ENCODE results near the gene TTC23.
"Not testable (repeated sequence)": the region's sequence is repeated elsewhere in the genome, so short reads cannot be mapped to it uniquely, and the experiment has no call there.

The TTC23 gene

DNA sequence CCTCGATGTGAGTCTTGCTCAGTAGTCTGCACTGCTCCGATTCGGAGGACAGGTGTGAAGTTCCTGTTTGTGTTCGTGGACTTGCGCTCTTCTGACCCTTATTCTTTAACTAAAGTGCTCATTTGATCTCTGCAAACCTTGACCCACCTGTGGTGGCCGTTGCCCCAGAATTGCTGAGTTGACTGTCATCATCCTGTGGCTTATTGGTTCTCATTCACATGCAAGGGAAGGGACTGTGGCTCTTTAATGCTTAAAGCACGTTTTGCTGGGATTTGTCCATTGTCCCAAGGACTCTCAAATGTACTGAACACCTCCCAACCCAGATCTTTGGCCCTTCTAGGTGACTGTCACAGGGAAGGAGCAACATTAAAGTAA is 131.1 kb downstream of the TTC23 start:
- no peak overlapping the region for H3K27ac ChIP-seq (ENCODE audit: low read depth, low read length)
- peaks cover 9% of the 10 kb centered on the region in 2 donors for H3K4me1 ChIP-seq (ENCODE audit: control insufficient read depth in 1 of 2, insufficient read depth in 2 of 2, low read length in 2 of 2)
- H3K9ac ChIP-seq (ENCODE audit: low read depth in 1 of 2, low read length in 2 of 2) = no peak overlapping the region
- peaks cover 0 to 6% of the 10 kb centered on the region in 2 donors for H3K36me3 ChIP-seq (ENCODE audit: control insufficient read depth in 1 of 2, insufficient read depth in 2 of 2, low read length in 2 of 2)
- H3K9me3 ChIP-seq (ENCODE audit: control insufficient read depth in 1 of 2, low read length in 2 of 2) = no peaks in the 10 kb centered on the region
- no peak overlapping the region for H3K4me3 ChIP-seq (ENCODE audit: low read depth in 1 of 2, low read length in 2 of 2)
- no peaks in the 10 kb centered on the region for H3K27me3 ChIP-seq (ENCODE audit: control insufficient read depth in 1 of 2, insufficient read depth in 2 of 2, low read length in 2 of 2)

DNA sequence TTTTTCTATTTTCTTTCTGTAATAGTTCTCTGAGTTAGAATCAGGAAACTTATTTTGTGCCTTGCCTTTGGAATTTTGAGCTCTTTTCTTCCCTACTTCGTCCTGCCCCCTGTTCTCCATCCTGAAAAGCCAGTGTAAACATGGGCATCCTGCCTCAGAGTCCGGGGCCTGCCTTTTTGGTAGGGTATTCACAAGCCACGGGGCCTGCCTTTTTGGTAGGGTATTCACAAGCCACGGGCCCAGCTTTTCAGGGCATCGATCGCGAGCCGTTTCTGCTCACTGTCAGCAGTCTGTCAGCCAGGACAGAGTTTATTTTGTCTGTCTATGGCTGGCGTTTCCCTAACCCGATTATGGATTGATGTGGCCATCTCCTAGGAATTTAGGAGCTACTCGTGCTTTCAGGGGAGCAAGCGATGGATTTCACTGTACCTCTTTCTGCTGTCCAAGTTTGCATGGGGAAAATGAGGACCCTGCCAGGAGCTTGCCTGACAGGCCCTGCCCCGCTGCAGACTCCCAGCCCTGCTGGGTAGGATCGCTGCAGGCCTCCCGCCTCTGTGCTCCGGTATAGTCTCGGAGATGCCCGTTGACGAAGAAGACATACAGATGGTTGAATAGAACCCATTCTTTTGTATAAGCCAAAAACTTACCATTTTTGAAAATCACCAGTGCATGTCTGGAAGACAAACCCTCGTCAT is 131.7 kb downstream of the TTC23 start:
- H3K9me3 ChIP-seq (ENCODE audit: control insufficient read depth in 1 of 2, low read length in 2 of 2) = no peaks in the 10 kb centered on the region
- H3K9ac ChIP-seq (ENCODE audit: low read depth in 1 of 2, low read length in 2 of 2) = no peak overlapping the region
- peaks cover 4% of the 10 kb centered on the region in 2 donors for H3K4me1 ChIP-seq (ENCODE audit: control insufficient read depth in 1 of 2, insufficient read depth in 2 of 2, low read length in 2 of 2)
- H3K27me3 ChIP-seq (ENCODE audit: control insufficient read depth in 1 of 2, insufficient read depth in 2 of 2, low read length in 2 of 2) = no peaks in the 10 kb centered on the region
- no peak overlapping the region for H3K27ac ChIP-seq (ENCODE audit: low read depth, low read length)
- peaks cover 0 to 6% of the 10 kb centered on the region in 2 donors for H3K36me3 ChIP-seq (ENCODE audit: control insufficient read depth in 1 of 2, insufficient read depth in 2 of 2, low read length in 2 of 2)
- H3K4me3 ChIP-seq (ENCODE audit: low read depth in 1 of 2, low read length in 2 of 2) = no peak overlapping the region

- H3K9me3 ChIP-seq (ENCODE audit: control insufficient read depth in 1 of 2, low read length in 2 of 2) = no peaks in the 10 kb centered on the region
- no peak overlapping the region for H3K27ac ChIP-seq (ENCODE audit: low read depth, low read length)
- no peak overlapping the region for H3K9ac ChIP-seq (ENCODE audit: low read depth in 1 of 2, low read length in 2 of 2)
- H3K4me1 ChIP-seq (ENCODE audit: control insufficient read depth in 1 of 2, insufficient read depth in 2 of 2, low read length in 2 of 2) = peaks cover 3 to 4% of the 10 kb centered on the region in 2 donors
- no peaks in the 10 kb centered on the region for H3K27me3 ChIP-seq (ENCODE audit: control insufficient read depth in 1 of 2, insufficient read depth in 2 of 2, low read length in 2 of 2)
- peaks cover 0 to 6% of the 10 kb centered on the region in 2 donors for H3K36me3 ChIP-seq (ENCODE audit: control insufficient read depth in 1 of 2, insufficient read depth in 2 of 2, low read length in 2 of 2)
- H3K4me3 ChIP-seq (ENCODE audit: low read depth in 1 of 2, low read length in 2 of 2) = no peak overlapping the region
These were observed 132.3 kb downstream of the TTC23 start for GRCh38 chr15:99117111-99117510.

DNA sequence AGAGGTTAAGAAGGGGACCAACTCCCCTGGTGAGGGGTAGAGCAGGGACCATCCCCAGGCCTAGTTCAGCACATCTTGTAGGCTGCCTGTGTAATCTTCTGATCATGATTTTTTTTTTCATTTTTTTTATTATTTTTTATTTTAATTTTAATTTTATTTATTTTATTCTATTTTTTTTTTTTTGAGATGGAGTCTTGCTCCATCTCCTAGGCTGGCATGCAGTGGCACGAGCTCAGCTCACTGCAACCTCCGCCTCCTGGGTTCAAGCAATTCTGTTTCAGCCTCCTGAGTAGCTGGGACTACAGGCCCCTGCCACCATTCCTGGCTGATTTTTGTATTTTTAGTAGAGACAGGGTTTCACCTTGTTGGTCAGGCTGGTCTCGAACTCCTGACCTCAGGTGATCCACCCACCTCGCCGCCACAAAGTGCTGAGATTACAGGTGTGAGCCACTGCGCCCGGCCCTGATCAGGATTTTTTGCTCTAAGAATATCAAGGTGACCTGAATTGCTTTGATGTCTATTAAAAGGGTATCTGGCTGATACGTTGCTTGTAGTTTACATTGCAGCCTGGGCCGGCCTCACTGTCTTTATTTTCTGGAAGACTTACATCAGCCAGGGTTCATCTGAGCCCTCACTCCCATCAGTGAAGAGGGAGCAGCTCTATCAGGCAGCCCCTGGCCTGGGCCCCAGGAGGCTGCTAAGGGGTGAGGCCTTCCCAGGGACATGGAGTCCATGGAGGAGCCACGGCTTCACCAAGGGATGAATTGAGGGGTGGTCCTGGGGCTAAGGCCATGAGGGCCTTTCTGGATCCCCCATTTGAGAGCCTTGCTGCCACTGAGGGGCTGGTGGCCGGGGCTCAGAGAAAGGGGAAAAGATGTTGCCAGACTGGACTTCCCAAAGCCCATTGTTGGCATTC is 133.8 kb downstream of the TTC23 start:
- H3K4me3 ChIP-seq (ENCODE audit: low read depth in 1 of 2, low read length in 2 of 2) = no peak overlapping the region
- no peak overlapping the region for H3K27ac ChIP-seq (ENCODE audit: low read depth, low read length)
- peaks cover 3 to 4% of the 10 kb centered on the region in 2 donors for H3K4me1 ChIP-seq (ENCODE audit: control insufficient read depth in 1 of 2, insufficient read depth in 2 of 2, low read length in 2 of 2)
- H3K9ac ChIP-seq (ENCODE audit: low read depth in 1 of 2, low read length in 2 of 2) = no peak overlapping the region
- peaks cover 0 to 6% of the 10 kb centered on the region in 2 donors for H3K36me3 ChIP-seq (ENCODE audit: control insufficient read depth in 1 of 2, insufficient read depth in 2 of 2, low read length in 2 of 2)
- H3K9me3 ChIP-seq (ENCODE audit: control insufficient read depth in 1 of 2, low read length in 2 of 2) = no peaks in the 10 kb centered on the region
- H3K27me3 ChIP-seq (ENCODE audit: control insufficient read depth in 1 of 2, insufficient read depth in 2 of 2, low read length in 2 of 2) = no peaks in the 10 kb centered on the region

DNA sequence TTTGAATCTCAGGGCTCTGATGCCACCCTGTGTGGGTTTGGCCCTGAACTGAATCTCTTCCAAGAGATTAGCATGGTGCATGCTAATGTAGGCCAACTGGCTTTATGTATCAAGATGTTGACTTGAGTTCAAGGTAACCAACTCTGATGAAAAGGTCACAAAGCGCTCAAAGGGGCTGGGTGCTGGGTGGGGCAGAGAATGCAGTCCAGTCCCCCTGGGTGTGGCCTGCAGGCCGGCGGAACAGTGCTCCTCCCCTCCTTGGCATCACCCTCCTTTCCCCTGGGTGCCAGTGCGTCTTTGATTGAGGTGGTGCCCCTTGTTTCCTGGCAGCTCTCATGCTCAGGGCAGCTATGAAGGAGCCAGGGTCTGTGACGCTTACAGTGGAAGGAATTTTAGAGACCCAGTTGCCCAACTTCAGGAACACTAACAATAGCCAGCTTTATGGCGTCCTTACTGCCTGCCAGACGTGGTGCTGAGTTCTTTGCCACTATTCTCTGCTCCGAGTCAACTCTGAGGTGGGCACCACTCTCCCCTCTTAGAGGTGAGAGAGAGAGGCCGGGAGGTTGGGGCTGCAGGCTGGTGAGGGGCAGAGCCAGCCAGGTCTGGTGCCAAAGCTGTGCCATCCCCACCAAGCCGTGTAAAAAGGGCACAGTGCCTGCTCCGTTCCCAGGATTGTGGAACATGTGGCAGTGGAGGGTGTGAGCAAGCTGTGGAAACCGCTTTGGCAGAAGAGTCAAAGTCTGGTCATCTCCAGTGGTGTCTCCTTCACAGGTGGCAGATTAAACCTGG is 134.7 kb downstream of the TTC23 start:
- Histone ChIP-seq H3K9me3 (ENCODE audit: control insufficient read depth in 1 of 2, low read length in 2 of 2) (no peaks in the 10 kb centered on the region), H3K27me3 (ENCODE audit: control insufficient read depth in 1 of 2, insufficient read depth in 2 of 2, low read length in 2 of 2) (no peaks in the 10 kb centered on the region), H3K9ac (ENCODE audit: low read depth in 1 of 2, low read length in 2 of 2) (no peak overlapping the region), H3K4me3 (ENCODE audit: low read depth in 1 of 2, low read length in 2 of 2) (no peak overlapping the region), H3K36me3 (ENCODE audit: control insufficient read depth in 1 of 2, insufficient read depth in 2 of 2, low read length in 2 of 2) (peaks cover 0 to 6% of the 10 kb centered on the region in 2 donors), H3K27ac (ENCODE audit: low read depth, low read length) (no peak overlapping the region), H3K4me1 (ENCODE audit: control insufficient read depth in 1 of 2, insufficient read depth in 2 of 2, low read length in 2 of 2) (peaks cover 3 to 4% of the 10 kb centered on the region in 2 donors)

GRCh38 chr15:99113547-99114271 is 135.7 kb downstream of the TTC23 start:
- Histone ChIP-seq H3K9ac (ENCODE audit: low read depth in 1 of 2, low read length in 2 of 2) (no peak overlapping the region), H3K36me3 (ENCODE audit: control insufficient read depth in 1 of 2, insufficient read depth in 2 of 2, low read length in 2 of 2) (peaks cover 0 to 6% of the 10 kb centered on the region in 2 donors), H3K4me3 (ENCODE audit: low read depth in 1 of 2, low read length in 2 of 2) (no peak overlapping the region), H3K27ac (ENCODE audit: low read depth, low read length) (no peak overlapping the region), H3K4me1 (ENCODE audit: control insufficient read depth in 1 of 2, insufficient read depth in 2 of 2, low read length in 2 of 2) (peaks cover 3 to 4% of the 10 kb centered on the region in 2 donors), H3K27me3 (ENCODE audit: control insufficient read depth in 1 of 2, insufficient read depth in 2 of 2, low read length in 2 of 2) (no peaks in the 10 kb centered on the region), H3K9me3 (ENCODE audit: control insufficient read depth in 1 of 2, low read length in 2 of 2) (no peaks in the 10 kb centered on the region)

- H3K9me3 ChIP-seq (ENCODE audit: control insufficient read depth in 1 of 2, low read length in 2 of 2); H3K9ac ChIP-seq (ENCODE audit: low read depth in 1 of 2, low read length in 2 of 2); H3K27ac ChIP-seq (ENCODE audit: low read depth, low read length); H3K36me3 ChIP-seq (ENCODE audit: control insufficient read depth in 1 of 2, insufficient read depth in 2 of 2, low read length in 2 of 2); H3K27me3 ChIP-seq (ENCODE audit: control insufficient read depth in 1 of 2, insufficient read depth in 2 of 2, low read length in 2 of 2); H3K4me3 ChIP-seq (ENCODE audit: low read depth in 1 of 2, low read length in 2 of 2): not testable (repeated sequence)
- H3K4me1 ChIP-seq (ENCODE audit: control insufficient read depth in 1 of 2, insufficient read depth in 2 of 2, low read length in 2 of 2) = peaks cover 4 to 13% of the 10 kb centered on the region in 2 donors
These were observed 137.7 kb downstream of the TTC23 start for GRCh38 chr15:99111641-99112040.

DNA sequence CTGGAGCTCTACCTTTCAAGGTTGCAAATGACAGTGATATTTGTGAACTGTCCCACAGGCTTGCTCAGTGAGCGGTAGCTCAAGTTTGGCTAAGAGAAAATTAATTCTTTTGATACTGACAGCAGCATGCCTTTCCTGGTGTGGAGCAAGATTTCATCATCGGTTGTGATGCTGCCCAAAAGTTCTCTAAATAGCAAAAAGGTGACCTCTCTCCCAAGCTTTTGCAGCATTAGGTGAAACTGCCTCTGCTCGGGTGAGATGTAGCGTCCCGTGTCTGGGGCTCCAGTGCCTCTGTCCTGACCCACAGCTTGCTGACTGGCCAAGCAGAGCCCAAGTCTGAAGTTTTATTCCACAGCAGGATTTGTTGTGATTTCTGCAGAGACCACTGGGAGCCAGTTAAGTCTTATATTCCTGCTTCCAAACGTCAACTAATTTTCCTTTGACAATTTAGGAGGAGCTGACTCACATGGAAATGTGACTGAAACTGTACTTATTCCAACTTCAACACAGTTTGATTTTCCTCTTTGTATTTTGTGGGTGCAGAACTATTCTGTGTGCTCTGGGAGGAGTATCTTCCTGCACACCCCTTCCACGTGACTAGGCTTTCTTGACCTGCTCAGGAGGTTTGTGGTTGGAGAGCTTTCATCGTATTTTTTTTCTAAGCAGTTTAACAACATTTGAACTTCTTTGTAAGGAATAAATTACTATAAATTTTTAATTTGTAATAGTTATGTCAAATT is 138.6 kb downstream of the TTC23 start:
- H3K9ac ChIP-seq (ENCODE audit: low read depth in 1 of 2, low read length in 2 of 2) = no peak overlapping the region
- H3K4me1 ChIP-seq (ENCODE audit: control insufficient read depth in 1 of 2, insufficient read depth in 2 of 2, low read length in 2 of 2) = peaks cover 12 to 22% of the 10 kb centered on the region in 2 donors
- H3K27ac ChIP-seq (ENCODE audit: low read depth, low read length) = no peak overlapping the region
- H3K27me3 ChIP-seq (ENCODE audit: control insufficient read depth in 1 of 2, insufficient read depth in 2 of 2, low read length in 2 of 2) = no peaks in the 10 kb centered on the region
- H3K9me3 ChIP-seq (ENCODE audit: control insufficient read depth in 1 of 2, low read length in 2 of 2) = no peaks in the 10 kb centered on the region
- no peak overlapping the region for H3K4me3 ChIP-seq (ENCODE audit: low read depth in 1 of 2, low read length in 2 of 2)
- H3K36me3 ChIP-seq (ENCODE audit: control insufficient read depth in 1 of 2, insufficient read depth in 2 of 2, low read length in 2 of 2) = peaks cover 0 to 6% of the 10 kb centered on the region in 2 donors

DNA sequence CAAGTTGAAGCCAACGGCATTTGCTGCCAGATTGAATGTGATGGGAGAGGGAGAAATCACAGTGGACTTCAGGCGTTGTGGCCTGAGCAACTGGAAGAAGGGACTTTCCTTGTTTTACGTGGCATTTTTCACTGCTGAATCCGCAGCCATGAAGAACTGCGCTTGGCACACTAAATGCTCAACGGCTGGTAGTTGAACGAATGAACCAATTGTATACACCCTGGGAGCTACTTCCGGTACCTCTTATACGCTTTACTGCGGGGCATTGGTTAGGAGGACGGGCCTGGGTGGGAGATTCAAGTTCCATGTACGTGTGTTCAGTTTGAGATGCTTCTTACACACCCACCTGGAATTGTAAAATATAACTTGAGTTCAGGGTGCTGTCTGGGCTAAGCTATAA is 139.3 kb downstream of the TTC23 start:
- Histone ChIP-seq H3K4me1 (ENCODE audit: control insufficient read depth in 1 of 2, insufficient read depth in 2 of 2, low read length in 2 of 2) (peaks cover 12 to 23% of the 10 kb centered on the region in 2 donors), H3K36me3 (ENCODE audit: control insufficient read depth in 1 of 2, insufficient read depth in 2 of 2, low read length in 2 of 2) (peaks cover 0 to 6% of the 10 kb centered on the region in 2 donors), H3K27me3 (ENCODE audit: control insufficient read depth in 1 of 2, insufficient read depth in 2 of 2, low read length in 2 of 2) (no peaks in the 10 kb centered on the region), H3K9ac (ENCODE audit: low read depth in 1 of 2, low read length in 2 of 2) (no peak overlapping the region), H3K27ac (ENCODE audit: low read depth, low read length) (no peak overlapping the region), H3K9me3 (ENCODE audit: control insufficient read depth in 1 of 2, low read length in 2 of 2) (no peaks in the 10 kb centered on the region), H3K4me3 (ENCODE audit: low read depth in 1 of 2, low read length in 2 of 2) (no peak overlapping the region)
